ENCODE measurements around the gene C12orf42. TPM values are rescaled to one million over a fixed set of nuclear protein-coding genes. Genes with fewer than 3 reads are reported as not detected.
A peak's percentile ranks its signal among the peaks of the same experiment; 100 is the strongest.

The C12orf42 gene
- total RNA-seq, 2 donors from 2014 or later, result not detected

DNA sequence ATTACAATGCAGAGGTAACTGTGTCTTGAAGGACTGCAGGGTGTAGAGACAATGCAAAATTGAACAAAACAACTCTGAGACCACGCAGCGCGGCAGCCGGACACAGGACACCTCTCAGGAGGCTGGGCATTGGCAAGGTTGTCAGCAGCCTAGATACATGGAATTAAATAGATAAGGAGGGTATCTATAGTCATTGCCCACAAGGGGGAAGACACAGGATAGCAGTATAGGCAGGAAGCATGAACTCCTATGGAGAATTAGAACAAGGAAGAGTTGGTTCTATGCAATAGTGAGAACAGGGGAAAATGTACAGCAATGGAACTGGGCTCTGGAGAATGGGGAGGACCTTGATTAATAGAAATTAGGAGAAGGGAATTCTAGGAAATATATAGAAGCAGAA lies 164.1 kb downstream of the C12orf42 start:
- ATAC-seq (no peak), DNase-seq (no peak)
- WGBS, 2 donors, result 90 to 92% methylated on average over 4 of the region's 4 CpGs

DNA sequence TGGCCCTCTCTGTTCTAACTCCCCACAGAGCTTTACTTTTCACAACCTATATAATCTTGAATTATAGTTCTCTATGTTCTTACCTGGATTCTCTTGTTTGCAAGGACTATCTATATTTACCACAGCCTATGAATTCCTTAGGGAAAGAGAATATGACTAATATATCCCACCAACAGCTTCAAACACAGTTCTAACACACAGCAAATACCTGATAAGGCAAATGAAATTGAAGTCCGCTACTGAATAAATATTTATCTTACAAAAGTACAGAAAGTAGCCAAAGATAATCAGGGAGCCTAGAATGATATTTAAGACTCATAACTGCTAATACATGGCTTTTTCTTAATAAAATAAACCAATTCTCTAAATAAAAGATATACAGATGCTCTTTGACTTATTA lies 165.1 kb downstream of the C12orf42 start:
- no peak for TF ChIP-seq POLR2A (IDR thresholded peaks at IDR 0.05)
- TF ChIP-seq, protein P1, sequence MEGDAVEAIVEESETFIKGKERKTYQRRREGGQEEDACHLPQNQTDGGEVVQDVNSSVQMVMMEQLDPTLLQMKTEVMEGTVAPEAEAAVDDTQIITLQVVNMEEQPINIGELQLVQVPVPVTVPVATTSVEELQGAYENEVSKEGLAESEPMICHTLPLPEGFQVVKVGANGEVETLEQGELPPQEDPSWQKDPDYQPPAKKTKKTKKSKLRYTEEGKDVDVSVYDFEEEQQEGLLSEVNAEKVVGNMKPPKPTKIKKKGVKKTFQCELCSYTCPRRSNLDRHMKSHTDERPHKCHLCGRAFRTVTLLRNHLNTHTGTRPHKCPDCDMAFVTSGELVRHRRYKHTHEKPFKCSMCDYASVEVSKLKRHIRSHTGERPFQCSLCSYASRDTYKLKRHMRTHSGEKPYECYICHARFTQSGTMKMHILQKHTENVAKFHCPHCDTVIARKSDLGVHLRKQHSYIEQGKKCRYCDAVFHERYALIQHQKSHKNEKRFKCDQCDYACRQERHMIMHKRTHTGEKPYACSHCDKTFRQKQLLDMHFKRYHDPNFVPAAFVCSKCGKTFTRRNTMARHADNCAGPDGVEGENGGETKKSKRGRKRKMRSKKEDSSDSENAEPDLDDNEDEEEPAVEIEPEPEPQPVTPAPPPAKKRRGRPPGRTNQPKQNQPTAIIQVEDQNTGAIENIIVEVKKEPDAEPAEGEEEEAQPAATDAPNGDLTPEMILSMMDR (IDR thresholded peaks at IDR 0.05), result no peak
- no peak for ATAC-seq
- H3K27ac ChIP-seq, result no peak overlapping the region
- H3K27me3 ChIP-seq, result no peaks in the 10 kb centered on the region
- peaks cover 11% of the 10 kb centered on the region for H3K4me1 ChIP-seq
- intact Hi-C loops (cut with DNase I), result no loop called here
- no peaks in the 10 kb centered on the region for H3K36me3 ChIP-seq (replicated peaks in 1 of 2; ENCODE audit: insufficient read depth in 1 of 2, low read depth in 2 of 2)
- 21 to 29% methylated on average over 1 of the region's 1 CpG for WGBS, 2 donors
- no peak overlapping the region for H3K4me3 ChIP-seq
- no peaks in the 10 kb centered on the region for H3K9me3 ChIP-seq
- no peak for DNase-seq

More for the DNA sequence above, 164.1 kb downstream of the C12orf42 start:
- H3K4me1 ChIP-seq, result peaks cover 11% of the 10 kb centered on the region
- TF ChIP-seq POLR2A (IDR thresholded peaks at IDR 0.05), result no peak
- TF ChIP-seq, protein P1 (IDR thresholded peaks at IDR 0.05), result no peak
- H3K9me3 ChIP-seq, result no peaks in the 10 kb centered on the region
- no peaks in the 10 kb centered on the region for H3K36me3 ChIP-seq (replicated peaks in 1 of 2; ENCODE audit: insufficient read depth in 1 of 2, low read depth in 2 of 2)
- intact Hi-C loops (cut with DNase I), result no loop called here
- H3K27me3 ChIP-seq, result no peaks in the 10 kb centered on the region
- no peak overlapping the region for H3K27ac ChIP-seq
- H3K4me3 ChIP-seq, result no peak overlapping the region

DNA sequence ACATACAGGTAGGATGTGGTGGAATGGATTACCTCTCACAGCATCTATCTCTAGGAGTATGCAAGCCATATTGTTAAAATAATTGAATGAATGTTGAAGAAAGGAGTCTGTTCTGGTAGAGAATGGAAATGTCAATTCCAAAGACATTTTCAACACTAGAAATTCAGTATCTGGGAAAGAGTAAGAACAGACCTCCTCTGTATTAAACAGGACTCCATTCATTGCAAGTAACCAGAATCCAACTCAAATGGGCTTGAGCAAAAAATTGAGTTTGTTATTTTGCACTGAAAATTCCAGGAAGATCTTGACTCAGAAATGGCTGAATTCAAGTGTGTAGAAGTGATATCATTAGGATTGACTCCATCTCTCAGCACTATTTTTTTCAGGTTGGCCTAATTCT lies 168.1 kb downstream of the C12orf42 start:
- no peak for TF ChIP-seq POLR2A (IDR thresholded peaks at IDR 0.05)
- TF ChIP-seq, protein P1 (IDR thresholded peaks at IDR 0.05), result no peak
- intact Hi-C loops (cut with DNase I), result no loop called here

DNA sequence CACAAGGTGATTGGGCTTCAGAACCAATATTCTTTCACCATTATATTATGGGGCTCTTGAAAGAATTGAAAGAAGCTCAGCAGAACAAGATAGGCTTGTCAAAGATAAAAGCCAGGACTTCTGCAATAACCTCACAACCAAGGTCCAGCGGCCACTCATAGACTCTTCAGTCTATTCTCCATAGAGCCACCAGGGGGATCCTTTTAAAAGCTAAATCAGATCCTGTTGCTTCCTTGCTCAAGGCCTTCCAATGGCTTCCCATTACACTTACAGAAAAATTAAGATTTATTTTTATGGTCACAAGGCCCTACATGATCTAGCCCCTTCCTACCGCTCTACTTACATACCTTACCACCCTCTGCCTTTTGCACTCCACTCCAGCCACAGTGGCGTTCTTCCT lies 169.6 kb downstream of the C12orf42 start:
- Histone ChIP-seq H3K36me3 (replicated peaks in 1 of 2; ENCODE audit: insufficient read depth in 1 of 2, low read depth in 2 of 2) (no peaks in the 10 kb centered on the region), H3K27me3 (no peaks in the 10 kb centered on the region), H3K4me3 (no peak overlapping the region), H3K27ac (no peak overlapping the region), H3K9me3 (no peaks in the 10 kb centered on the region), H3K4me1 (peaks cover 11% of the 10 kb centered on the region)
- DNase-seq, result no peak
- intact Hi-C loops (cut with DNase I), result no loop called here
- no peak for TF ChIP-seq POLR2A (IDR thresholded peaks at IDR 0.05)
- TF ChIP-seq, protein P1 (IDR thresholded peaks at IDR 0.05), result peak in 1 of 7 experiments; percentile 8
- no peak for ATAC-seq
- WGBS, 2 donors, result 86 to 89% methylated on average over 3 of the region's 3 CpGs

More for the DNA sequence above, 168.1 kb downstream of the C12orf42 start:
- no peak overlapping the region for H3K27ac ChIP-seq
- DNase-seq, result no peak
- no peak overlapping the region for H3K4me3 ChIP-seq
- no peak for ATAC-seq
- H3K36me3 ChIP-seq (replicated peaks in 1 of 2; ENCODE audit: insufficient read depth in 1 of 2, low read depth in 2 of 2), result no peaks in the 10 kb centered on the region
- no peaks in the 10 kb centered on the region for H3K9me3 ChIP-seq
- peaks cover 11% of the 10 kb centered on the region for H3K4me1 ChIP-seq
- H3K27me3 ChIP-seq, result no peaks in the 10 kb centered on the region

DNA sequence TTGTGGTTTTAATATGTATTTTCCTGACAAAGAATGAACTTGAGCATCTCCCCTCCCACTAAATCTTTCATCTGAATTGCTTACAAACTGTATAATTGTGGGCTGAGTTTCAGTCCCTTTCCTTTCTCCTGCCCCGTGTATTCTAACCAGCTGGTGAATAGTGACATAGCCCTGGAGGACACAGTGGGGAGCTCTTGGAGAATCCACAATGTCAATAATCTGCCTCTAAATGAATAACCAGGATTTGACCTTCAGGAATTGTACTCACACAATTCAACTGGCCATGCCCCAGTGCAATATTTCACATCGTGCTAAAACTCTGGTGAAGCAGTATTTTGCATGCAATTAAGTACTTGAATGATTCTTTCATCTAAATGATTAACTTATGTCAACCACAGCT lies 177.2 kb downstream of the C12orf42 start:
- DNase-seq, result no peak
- Histone ChIP-seq H3K27me3 (no peaks in the 10 kb centered on the region), H3K4me1 (no peaks in the 10 kb centered on the region), H3K9me3 (no peaks in the 10 kb centered on the region), H3K36me3 (replicated peaks in 1 of 2; ENCODE audit: insufficient read depth in 1 of 2, low read depth in 2 of 2) (no peaks in the 10 kb centered on the region), H3K4me3 (no peak overlapping the region), H3K27ac (no peak overlapping the region)
- 14 to 26% methylated on average over 2 of the region's 2 CpGs for WGBS, 2 donors
- no peak for ATAC-seq
- TF ChIP-seq, protein P1 (IDR thresholded peaks at IDR 0.05), result no peak
- TF ChIP-seq POLR2A (IDR thresholded peaks at IDR 0.05), result no peak
- intact Hi-C loops (cut with DNase I), result no loop called here

All from body of pancreas (tissue), 4 donors.